HG03439 (cell line): ENCODE results near the gene ITGB1BP1.
"Not testable (repeated sequence)": the region's sequence is repeated elsewhere in the genome, so short reads cannot be mapped to it uniquely, and the experiment has no call there.

Experiments
- ATAC-seq: cut with Tn5 transposase; IDR thresholded peaks from one replicate; pipeline ENCODE4 v1.9.1; 2021; ENCODE audit warnings: mild to moderate bottlenecking, moderate library complexity; ENCODE audit not compliant: unreplicated experiment

The ITGB1BP1 gene

DNA sequence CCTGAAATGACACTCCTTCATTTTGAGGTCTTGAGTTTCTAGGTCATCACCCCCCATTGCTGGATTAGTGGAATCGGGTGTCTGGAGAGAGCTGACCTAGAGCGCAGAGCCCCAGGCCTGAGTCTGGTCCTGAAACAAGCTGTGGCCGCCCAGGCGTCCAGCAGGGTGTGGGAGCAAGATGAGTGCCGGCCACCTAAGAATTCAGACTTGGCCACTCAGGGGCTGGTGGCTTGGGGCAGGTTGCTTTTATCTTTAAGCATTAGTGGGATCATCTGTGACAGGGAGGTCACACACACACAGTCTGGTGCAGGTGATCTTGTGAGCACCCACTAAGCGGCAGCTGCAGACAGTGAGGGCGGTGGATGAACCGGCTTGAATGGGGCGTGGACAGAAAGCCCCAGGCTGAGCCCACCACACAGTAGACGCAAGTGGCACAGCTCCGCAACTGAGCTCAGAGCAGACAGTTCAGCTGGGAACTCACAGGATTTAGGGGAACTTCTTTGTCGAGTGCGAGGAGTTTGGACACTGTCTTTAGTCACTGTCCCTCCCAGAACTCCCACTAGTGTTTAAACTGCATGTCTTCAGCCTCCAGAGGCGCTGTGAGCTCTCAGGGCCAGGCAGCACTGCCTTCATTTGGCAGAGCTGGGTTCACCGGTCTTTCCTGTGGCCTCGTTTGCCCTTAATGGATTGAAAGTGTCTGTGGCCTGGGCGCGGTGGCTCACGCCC is 21.5 kb downstream of the ITGB1BP1 start:
- ATAC-seq, result no peak

DNA sequence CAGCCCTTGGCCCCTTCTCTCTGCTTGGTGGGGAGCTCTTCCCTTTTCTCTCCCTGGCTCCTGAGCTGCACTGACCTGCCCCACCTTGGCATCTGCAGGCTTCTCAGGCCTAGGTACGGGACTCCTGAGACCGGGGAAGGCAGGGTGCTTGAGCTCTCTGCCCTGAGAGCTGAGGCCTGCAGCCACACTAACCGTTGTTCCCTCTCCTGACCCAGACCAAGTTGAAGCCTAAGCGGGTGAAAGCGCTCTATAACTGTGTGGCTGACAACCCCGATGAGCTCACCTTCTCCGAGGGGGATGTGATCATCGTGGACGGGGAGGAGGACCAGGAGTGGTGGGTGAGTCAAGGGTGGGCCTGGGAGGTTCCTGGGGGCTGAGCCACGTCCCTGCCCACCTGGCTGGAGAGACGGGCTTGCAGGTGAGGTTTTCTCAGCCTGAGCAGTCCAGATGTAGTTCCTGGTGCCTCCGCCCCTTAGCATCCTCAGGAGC is 22.2 kb downstream of the ITGB1BP1 start:
- no peak for ATAC-seq

DNA sequence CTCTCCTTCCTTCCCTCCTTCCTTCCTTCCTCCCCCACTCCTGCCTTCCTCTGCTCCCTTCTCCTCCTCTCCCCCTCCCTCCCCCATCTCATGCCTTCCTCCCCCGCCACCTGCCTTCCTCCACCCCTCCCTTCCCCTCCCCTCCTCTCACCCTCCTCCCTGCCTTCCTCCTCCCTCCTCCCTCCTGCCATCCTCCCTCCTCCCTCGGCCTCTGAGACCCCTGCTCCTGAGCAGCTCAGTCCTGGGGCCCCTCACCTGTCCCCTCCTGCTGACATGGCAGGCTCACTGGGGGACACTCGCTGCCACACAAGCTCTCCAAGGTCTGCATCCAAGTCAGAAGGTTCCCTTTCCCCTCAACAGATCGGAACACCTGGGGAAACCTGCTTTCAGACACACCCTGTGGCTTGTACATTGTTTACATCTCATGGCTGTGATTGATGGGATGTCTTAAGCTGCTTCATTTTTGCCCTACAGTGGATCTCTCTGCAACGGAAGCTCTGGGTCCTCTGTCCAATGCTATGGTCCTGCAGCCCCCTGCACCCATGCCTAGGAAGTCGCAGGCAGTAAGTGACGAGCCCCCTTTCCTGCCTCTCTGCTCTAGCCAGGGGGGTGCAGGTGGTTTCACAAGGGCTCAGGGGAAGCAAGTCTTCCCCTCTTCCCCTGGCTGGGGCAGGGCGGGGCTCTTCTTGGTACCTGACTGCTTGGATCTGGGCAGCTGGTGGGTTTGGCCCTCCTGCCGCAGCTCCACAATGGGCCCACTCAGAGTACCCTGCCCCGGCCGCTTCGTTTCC is 22.9 kb downstream of the ITGB1BP1 start:
- no peak for ATAC-seq

DNA sequence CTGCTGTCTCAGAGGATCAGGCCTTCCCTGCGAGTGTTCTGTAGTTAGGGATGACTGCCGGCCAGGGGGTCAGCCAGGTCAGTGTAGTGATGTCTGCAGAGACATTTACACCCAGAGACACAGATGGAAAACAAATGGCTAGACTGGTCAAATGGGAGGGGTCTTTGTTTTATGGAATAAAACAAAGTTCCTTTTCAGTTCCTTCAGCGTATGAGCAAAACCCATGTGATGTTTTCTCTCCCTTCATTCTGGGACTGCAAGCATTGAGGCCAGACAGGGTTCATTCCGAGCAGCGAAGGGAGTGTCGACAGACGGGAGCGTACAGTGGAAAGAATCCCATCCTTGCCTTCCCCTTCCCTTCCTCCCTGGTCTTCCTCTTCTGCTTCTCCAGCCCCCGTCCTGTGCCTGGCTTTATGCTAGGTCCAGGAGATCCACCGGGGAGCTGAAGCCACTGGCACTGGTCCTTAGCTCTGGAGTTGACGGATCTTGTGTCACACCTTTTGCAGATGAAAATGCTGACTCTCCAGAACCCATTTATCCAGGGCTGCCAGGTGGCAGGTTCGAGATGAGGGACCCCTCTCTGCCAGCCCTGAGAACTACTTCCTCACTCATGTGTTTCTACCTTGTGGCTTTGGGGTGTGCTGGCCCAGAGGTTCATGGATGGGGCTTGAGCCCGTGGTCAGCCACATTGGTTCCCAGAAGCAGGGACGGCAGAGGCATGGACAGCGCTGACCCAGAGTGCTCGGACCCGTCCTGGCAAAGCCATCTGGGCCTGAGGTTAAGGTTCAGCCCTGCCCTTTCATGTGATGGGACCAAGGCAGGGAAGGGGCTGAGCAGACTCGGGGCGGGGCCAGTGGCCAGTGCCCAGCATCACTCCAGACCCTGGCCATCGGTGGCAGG is 24.2 kb downstream of the ITGB1BP1 start:
- ATAC-seq, result no peak

DNA sequence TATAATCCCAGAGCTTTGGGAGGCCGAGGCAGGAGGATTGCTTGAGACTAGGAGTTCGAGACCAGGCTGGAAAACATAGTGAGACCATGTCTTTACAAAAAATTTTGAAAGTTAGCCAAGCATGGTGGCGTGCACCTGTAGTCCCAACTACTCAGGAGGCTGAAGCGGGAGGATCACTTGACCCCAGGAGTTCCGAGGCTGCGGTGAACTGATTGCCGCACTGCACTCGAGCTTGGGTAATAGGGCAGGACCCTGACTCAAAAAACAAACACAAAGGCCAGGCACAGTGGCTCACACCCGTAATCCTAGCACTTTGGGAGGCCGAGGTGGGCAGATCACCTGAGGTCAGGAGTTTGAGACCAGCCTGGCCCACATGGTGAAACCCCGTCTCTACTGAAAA is 25.1 kb downstream of the ITGB1BP1 start:
- ATAC-seq, result not testable (repeated sequence)

DNA sequence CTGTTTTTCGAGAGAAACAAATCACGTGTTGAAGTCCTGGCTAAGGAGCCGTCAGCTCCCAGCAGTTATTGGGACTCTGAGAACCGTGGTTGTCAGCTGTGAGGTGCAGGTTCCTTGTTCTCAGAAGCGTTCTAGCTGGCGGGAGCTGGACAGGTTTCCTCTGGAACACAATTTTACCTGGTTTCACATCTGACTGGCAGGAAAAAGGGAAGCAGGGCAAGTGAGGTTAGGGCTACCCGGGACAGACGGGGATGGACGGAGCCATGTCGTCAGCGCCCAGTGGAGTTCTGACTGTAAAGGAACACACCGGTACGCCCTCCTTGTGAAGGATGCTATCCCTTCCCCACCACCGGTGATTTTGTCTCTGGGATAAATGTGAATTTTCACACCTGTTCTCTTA is 26.1 kb downstream of the ITGB1BP1 start:
- no peak for ATAC-seq

DNA sequence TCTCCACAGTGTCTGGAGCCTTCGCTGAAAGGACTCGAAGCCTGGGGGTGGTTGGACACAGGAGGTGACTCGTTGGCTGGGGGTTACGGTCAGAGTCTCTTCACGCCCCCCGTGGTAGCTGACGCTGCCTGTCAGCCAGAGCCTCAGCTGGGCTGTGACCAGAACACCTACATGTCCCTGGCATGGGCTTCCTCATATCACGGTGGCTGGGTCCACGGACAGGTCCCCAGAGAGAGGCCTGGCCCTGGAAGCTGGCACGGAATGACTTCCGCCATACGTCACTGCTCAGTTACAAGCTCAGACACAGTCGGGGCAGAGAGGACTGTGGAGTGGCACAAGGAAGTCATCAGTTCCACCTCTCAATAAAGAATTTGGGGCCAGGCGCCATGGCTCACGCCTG is 28.5 kb downstream of the ITGB1BP1 start:
- no peak for ATAC-seq

DNA sequence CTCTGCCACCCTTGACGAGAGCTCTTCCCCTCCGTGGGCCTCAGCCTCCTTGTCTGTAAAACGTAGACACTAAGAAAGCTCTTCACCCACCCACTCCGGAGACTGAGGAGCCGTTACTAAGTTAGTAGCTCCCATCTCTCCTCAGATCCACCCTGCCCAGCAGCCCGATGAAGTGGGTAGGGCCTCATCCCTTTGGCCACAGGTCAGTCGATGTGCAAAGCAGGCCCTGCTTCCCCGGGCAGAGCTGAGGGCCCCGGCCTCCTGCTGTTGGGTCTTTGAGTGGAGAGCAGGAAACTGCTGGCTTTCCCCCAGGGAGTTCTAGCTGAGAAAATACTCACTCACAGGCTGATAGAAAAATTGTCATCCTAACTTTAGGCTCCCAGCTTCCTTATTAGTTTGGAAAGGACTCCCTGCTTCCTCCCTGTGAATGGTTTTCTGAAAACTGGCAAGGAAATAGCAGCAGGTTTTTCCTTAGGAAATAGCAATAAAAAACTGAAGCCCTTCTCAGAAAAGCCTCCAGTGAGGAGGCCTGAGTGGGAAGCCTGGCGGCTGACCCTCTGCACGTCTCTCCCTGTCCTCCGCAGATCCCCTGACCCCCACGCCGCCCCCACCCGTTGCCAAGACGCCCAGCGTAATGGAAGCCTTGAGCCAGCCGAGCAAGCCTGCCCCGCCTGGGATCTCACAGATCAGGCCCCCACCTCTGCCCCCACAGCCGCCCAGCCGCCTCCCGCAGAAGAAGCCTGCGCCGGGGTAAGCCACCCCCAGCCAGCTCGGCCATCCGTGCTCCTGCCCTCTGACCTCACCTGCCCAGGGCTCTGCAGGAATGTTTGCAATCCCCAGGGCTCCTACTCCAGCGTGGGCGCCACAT is 30.2 kb downstream of the ITGB1BP1 start:
- no peak for ATAC-seq

DNA sequence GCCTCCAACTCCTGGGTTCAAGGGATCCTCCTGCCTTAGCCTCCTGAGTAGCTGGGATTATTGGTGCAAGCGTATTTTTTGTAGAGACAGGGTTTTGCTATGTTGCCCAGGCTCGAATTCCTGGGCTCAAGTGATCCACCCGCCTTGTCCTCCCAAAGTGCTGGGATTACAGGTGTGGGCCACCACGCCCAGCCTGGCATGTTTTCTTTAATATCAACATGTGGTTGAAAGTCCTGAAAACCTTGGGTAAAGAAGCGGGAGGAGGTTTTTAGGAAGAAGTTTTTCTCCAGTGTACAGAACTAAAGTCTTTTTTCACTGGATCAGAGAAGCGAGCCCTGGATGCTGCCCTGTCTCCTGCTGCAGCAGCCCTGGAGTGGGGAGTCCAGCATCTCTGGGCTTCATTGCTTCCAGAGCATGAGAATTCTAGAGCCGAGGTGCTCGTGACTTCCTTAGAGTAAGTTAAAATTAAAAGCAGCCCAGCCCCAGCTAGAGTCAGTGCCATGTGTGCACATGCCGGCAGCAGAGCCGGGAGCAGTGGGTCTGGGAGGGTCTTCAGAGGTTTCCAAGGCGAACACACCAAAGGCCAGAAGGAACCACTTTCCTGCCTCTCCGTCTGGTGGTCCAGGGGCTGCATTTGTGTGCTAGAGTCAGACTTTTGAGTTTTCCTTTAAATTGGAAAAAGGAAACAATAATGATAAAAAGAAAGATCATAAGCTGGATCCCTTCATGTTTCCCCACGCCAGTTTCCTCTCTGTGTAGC is 31.2 kb downstream of the ITGB1BP1 start:
- no peak for ATAC-seq

DNA sequence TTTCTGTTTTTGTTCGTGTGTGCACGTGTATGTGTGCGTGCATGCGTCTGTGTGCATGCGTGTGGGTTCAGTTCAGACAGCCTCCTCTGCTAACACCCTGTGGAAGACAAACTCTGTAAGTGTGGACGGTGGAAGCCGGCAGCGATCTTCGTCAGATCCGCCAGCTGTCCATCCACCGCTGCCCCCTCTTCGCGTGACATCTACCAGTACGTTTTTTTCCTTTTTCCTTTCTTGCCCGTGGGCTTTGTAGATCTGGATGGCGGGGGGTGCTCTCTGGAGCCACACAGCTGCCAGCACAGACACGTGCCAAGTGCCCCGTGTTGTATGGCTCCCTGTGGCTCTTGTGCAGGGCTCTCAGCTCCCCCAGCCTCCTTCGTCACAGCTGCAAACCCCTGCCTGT is 32.3 kb downstream of the ITGB1BP1 start:
- no peak for ATAC-seq

DNA sequence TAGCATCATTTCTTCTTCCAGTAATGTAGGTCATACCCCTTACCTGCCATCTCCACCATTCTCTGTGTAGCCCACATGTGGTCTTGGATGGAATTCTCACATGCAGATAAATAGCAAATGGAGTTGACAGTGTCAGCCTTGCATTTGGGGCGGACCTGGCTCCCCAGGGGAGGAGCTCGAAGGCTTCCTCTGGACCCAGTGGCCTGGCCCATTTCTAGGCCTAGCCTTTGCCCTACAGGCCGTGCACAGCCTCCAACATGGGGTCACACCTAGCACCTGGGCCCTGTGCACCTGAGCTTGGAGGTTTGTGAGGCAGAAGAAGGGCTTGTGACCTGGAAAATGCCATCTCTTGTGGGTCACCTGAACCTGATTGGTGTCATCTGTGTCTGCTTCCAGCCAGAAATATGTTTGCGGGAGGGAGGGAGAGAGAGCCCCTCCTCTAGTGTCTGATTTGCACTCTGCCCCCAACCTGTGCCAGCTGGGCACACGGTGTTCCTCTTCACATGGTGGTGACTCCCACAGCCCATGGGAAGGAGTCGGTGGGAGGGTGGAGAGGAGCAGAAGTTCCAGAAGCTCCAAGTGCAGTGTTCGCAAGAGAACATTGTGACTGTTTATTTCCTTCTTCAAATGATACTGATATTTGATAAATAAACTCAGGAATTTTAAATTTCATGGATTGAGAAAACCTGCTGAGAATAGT is 33.0 kb downstream of the ITGB1BP1 start:
- no peak for ATAC-seq

DNA sequence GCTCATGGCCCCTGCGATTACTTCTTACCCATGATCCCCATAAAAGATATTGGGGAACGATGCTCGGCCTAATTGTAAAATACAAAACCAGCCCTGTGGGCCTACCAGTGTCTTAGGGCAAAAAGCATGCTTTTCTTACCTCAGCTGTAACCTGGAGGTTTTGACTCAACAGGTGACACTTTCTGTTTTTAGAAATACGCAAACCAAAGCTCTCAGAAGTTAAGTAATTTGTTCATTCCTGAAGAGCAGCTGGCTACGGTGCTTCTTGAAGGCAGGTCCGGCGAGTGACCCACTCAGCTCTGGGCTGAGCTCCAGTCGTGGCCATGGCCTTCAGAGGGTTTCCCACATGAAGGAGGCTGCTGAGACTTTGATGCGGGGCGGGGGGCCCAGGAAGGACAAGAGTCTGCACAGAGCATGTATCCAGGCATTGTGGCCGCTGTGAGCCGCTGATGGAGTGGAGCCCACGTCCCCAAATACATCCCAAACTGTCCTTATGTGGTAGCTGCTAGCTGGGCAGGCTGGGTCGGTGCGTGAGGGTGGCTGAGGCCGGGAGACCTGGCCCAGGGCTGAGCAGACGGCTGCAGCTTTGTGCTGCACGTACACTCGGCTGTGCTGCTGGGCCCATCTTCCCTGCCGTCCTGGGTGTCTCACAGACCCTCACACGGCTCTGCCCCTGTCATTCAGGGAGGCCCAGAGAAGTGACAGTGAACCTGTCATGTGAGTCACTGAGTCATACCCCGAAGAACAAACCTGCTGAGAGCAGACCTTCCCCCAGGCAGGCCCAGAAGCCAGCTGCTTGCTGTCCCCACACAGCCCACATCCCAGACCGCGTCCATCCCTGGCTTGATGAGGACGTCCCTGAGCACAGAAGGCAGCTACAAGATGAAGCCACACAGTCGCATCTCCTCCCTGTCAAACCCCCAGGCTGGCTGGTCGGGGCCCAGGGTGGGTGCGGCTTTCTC is 34.1 kb downstream of the ITGB1BP1 start:
- ATAC-seq, result no peak

DNA sequence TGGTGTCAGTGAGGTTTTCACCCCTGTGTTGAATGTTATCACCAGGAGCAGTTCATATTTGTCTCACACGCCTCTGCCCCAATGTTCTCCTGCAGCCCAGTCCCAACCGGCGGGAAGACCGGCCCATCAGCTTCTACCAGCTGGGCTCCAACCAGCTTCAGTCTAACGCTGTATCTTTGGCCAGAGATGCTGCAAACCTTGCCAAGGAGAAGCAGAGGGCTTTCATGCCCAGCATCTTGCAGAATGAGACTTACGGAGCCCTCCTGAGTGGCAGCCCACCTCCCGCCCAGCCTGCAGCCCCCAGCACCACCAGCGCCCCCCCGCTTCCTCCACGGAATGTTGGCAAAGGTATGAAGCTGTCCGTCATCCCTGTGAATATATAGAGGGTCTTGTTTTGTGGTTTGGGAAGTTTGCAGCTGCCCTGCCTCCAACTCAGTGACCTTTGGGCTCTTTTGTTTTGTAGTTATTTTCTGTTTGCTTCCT is 35.1 kb downstream of the ITGB1BP1 start:
- ATAC-seq, result no peak

DNA sequence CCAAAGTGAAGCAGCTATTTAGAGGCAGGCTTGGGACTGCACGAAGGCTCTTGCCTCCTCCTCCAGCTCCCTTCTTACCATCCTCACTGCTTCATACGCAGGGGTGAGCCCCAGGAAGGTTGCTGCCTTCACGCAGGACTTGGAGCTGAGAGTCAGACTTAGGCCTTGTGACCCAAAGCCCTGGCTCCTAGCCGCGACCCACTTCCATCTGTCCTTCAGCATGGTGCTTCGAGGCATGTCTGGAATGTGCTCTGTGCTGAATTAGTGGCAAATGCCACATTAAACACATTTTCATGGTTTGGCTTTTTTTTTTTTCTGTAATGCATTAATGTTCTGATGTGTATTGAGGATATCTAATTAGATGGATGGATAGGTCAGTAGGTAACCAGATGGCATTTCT is 37.5 kb downstream of the ITGB1BP1 start:
- ATAC-seq, result no peak

DNA sequence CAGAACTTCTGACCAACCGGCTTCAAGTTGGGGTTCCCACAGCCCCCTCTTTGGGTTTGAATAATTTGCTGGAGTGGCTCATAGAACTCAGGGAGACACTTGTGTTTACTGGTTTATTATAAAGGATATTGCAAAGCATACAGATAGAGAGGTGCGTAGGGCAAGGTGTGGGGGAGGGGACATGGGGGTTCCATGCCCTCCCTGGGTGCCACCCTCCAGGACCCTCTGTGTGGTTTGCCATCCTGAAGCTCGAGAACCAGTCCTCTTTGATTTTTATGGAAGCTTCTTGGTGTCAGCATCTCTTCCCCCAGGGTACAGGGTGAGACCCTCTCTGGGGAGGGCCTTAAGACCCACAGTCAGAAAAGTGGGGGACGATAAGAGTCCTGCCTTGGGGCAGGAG is 38.8 kb downstream of the ITGB1BP1 start:
- no peak for ATAC-seq

DNA sequence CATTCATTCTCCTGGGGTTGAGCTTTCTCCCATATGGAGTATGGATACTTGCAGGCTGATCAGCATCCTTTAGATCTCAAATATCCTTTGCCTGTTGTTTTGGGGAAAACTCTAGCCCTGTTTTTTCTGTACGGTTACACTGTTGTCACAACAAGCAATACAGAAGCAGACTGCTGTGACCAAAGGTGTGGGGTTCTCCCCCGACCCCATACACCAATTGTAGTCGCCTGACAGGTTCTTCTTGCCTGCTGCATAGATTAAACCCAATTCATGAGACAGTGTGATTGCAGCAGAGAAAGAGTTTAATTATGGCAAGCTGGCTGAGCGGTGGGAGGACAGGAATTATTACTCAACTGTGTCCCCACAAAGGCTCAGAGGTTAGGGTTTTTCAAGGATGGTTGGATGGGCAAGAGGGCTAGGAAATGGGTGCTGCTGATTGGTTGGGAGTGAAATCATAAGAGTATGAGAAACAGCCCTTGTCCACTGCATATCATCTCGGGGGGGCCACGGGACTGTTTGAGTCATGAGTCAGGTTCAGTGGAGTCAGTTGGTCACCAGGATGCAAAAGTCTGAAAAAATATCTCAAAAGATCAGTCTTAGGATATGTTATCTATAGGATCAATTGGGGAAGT is 40.6 kb downstream of the ITGB1BP1 start:
- no peak for ATAC-seq
